ENCODE measurements around the gene HES7. TPM values are rescaled to one million over a fixed set of nuclear protein-coding genes. Genes with fewer than 3 reads are reported as not detected.

The HES7 gene
- total RNA-seq, 1 donor from 2014 or later = 1.1 TPM

DNA sequence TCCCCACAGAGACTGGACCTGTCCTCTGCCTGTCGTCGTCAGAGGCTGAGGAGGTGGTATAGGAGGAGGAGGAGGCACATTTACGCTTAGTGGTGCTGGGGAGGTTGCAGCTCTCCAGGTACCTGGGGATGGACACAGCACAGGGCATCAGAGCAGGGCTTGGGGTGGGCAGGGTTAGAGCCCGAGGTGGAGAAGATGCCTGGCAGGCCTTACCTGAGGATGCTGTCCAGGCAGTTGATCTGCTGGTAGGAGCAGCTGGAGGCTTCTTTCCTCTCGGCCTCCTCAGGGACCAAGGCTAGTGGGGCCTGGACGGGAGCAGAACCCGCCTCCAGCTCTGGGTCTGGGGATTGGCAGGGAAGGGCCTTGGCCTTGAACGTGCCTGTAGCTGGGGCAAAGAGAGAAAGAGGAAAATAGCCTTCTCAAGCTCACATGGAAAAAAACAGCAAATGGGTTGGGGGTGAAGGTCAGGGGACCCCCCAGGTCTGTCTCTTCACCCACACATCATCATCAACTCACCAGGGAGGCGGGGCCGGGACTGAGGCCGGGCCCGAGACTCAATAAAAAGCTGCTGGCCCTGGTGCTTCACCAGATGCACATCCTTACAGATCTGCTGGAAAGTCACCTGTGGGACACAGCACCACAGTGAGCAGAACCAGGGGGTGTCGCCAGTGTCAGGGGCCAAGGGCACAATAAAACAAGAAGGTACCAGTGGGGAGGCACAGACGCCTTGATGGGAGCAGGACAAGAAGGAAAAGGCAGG lies 22.7 kb upstream of the HES7 start:
- ATAC-seq (no peak), DNase-seq (ENCODE audit: low spot score) (no peak)
- intact Hi-C loops (cut with DNase I) = no loop called here

DNA sequence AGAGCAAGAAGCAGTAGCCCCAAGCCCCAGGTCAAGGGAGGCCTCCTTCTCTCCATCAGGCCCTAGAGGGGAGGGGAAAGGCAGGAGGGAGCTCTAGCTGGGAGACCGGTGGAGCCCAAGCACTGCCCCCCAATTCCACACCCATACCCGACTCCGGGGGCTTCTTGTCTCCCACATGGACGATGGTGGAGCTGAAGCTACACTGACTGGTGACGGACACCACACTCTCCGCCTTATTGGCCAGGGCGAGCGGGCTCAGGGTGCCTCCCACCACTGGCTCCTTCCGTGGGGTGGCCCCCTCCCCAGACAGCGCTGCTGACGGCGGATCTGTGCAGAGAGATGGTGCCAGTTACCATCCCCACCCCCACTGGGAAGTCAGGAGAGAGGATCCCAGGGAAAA lies 21.9 kb upstream of the HES7 start:
- intact Hi-C loops (cut with DNase I) = no loop called here
- DNase-seq (ENCODE audit: low spot score) (no peak), ATAC-seq (no peak)

- ATAC-seq (peak; percentile 0), DNase-seq (ENCODE audit: low spot score) (no peak)
- intact Hi-C loops (cut with DNase I) = no loop called here
These were observed 20.7 kb upstream of the HES7 start for GRCh38 chr17:8144401-8145231.

DNA sequence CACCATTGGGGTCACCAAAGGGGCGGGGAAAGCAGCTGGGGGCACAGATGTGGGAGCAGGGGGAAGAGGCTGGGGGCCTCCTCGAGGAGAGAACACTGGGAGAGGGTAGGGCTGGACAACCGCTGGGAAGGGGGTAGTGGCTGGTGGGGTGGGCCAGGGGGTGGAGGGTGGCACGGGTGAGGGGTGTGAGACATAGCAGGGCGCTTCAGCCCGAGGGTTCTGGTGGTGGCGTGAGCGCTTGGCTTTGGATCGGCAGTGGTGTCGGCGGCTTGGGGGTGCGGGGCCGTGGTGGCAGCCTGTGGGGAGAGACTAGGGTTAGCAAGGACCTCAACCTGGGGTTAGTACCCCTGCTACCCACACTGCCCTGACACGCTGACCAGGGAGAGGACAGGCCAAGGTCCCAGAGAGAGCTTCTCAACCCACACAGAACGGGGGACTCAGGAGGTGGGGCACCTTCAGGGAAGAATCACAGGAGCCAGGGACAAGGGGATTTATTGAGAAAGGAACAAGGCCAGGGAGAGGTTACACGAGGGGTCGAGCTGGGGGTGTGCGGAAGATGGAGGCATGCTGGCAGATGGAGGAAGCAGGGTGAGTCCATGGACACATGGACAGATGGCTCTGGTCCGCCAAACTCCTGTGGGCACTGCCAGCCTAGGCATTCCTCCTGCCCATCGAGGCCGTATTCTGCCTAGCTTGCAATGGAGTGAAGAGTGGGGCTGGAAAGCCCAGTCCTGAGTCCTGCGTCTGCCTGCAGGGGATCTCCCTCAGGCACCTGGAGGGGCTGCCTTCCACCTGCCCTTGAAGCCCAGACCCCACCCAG lies 19.9 kb upstream of the HES7 start:
- peak; percentile 0 for ATAC-seq

GRCh38 chr17:8142887-8143580 lies 19.1 kb upstream of the HES7 start:
- DNase-seq (ENCODE audit: low spot score) = no peak
- intact Hi-C loops (cut with DNase I) = no loop called here
- no peak for ATAC-seq

More for the DNA sequence above, 19.9 kb upstream of the HES7 start:
- peak; percentile 70 for DNase-seq (ENCODE audit: low spot score)
- intact Hi-C loops (cut with DNase I) = no loop called here

DNA sequence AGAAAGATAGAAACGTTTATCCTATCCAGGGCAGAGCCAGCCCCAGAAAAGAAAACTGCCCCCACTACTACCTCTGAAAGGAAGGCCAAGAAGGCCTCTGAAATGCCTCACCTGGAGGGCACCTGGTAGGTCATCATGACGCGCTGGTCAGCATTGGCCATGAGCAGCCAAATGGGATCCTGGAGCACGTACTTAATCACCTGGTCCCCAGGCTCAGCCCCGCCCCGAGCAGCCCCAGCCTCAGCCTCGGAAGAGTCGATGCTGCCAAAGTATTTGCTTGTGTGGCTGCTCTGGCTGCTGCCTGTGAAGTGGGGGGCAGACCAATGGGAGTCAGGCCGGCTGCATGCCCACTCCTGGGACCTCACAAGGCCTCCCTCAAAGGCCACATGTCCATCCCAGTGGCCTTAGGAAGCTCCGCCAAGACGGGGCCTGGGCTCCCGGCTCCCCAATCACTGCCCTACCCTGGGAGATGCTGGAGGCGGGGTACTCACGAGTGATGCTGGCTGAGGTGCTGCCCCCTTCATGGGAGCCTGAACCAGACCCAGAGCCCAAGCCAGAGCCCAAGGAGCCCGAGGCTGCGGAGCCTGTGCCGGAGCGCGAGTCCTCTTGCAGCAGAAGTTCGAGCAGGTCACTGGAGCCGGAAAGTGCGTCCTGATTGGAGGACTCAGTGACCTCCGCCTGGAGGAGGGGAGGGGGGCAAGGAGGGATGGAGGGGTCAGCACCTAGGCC lies 18.4 kb upstream of the HES7 start:
- intact Hi-C loops (cut with DNase I) = no loop called here
- DNase-seq (ENCODE audit: low spot score) (peak; percentile 68), ATAC-seq (no peak)

GRCh38 chr17:8141741-8142140 lies 17.8 kb upstream of the HES7 start:
- intact Hi-C loops (cut with DNase I) = no loop called here
- no peak for ATAC-seq
- DNase-seq (ENCODE audit: low spot score) = peak; percentile 61

DNA sequence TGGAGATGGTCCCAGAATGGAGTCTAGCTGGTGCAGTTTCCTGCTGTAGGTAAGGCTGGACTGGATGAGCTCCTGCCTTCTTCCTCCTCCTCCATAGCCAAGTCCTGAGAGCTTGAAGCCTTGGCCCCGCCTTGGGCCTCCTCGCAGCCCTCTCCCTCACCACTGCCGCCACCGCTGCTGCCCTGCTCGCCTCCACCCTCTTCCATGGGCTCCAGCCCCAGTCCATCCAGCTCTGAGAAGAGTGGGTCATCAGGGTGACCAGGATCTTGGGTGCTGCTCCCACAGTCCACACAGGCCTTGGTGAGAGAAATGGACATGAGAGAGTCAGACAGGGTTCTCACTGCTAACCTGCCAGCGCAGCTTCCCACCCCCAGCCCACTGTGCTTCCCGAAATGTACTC lies 17.1 kb upstream of the HES7 start:
- intact Hi-C loops (cut with DNase I) = no loop called here
- peak; percentile 1 for ATAC-seq
- DNase-seq (ENCODE audit: low spot score) = peak; percentile 65

DNA sequence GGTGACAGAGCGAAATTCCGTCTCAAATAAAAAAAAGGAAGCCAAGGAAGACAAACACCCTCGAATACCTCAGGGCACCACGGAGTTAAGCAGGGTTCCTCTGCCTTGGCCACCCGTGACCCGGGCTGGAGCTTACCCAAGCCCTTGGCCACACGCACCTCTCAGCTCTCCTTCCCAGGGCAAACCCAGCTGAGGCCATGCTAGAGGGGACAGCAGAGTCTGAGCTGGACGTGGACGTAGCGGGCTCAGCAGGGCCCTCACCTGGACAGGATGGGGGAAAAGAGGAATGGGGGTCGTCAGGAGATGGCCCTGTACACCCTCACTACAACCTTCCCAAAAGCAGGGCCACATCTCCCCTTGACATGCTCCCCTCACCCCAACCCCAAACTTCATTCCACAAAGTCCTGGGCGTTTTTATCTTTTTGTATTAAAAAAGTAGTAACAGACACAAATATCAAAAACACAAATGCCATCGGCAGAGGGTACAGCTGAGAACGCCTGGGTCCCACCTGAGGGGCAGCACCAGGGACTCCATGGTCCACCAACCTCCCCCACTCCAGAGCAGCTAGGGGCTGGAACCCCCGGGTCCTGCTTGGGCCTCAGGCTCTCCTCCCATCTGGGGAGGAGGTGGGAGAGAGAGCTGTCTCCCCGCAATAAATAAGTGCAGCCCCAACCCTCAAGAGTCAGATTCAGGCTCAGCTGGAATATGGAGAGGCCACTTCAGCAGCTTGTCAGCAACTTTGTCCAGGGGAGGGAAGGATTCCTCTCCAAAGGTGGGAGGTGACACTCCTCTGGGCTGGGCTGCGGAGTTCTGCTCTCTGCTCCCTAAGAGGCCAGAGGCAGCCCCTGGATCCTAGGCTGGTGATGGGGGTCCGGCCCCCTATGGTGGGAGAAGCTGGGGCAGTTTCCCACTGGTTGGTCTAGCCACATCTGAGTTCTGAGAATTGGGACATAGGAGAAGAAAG lies 16.4 kb upstream of the HES7 start:
- intact Hi-C loops (cut with DNase I) = no loop called here
- peak; percentile 9 for ATAC-seq

GRCh38 chr17:8138672-8139371 lies 14.9 kb upstream of the HES7 start:
- intact Hi-C loops (cut with DNase I) = loop anchor here (2.0 kb wide), 1 partner anchor 48 kb away; no protein-coding TSS in a partner anchor
- DNase-seq (ENCODE audit: low spot score) (peak; percentile 98), ATAC-seq (peak; percentile 88)

More for the DNA sequence above, 16.4 kb upstream of the HES7 start:
- DNase-seq (ENCODE audit: low spot score) = peak; percentile 72

DNA sequence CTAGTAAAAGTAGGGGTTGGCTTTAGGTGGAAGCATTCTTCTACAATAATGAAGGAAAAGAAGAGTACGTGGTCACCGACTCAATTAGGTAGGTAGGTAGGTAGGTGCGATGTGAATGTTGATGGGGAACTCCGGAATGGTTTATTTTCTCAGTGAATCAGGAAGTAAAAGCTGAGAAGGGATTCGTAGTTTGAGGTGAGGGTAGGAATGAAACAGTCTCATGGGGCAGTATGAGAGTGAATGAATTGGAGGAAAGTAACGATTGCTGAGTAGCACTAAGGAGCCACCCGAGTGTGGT lies 14.4 kb upstream of the HES7 start:
- ATAC-seq (peak; percentile 31), DNase-seq (ENCODE audit: low spot score) (no peak)
- intact Hi-C loops (cut with DNase I) = loop anchor here (2.0 kb wide), 1 partner anchor 48 kb away; no protein-coding TSS in a partner anchor

GRCh38 chr17:8137645-8138373 lies 13.9 kb upstream of the HES7 start:
- intact Hi-C loops (cut with DNase I) = loop anchor here (2.0 kb wide), 1 partner anchor 49 kb away; no protein-coding TSS in a partner anchor
- no peak for ATAC-seq
- DNase-seq (ENCODE audit: low spot score) = no peak

- intact Hi-C loops (cut with DNase I) = no loop called here
- ATAC-seq = no peak
- no peak for DNase-seq (ENCODE audit: low spot score)
These were observed 10.0 kb upstream of the HES7 start for GRCh38 chr17:8133941-8134340.

- ATAC-seq (no peak), DNase-seq (ENCODE audit: low spot score) (no peak)
- intact Hi-C loops (cut with DNase I) = no loop called here
These were observed 9.5 kb upstream of the HES7 start for GRCh38 chr17:8133399-8133798.

- ATAC-seq (no peak), DNase-seq (ENCODE audit: low spot score) (no peak)
- intact Hi-C loops (cut with DNase I) = no loop called here
These were observed 8.0 kb upstream of the HES7 start for GRCh38 chr17:8131844-8132441.

All from sciatic nerve (tissue), 2 donors.